Measurements from ENCODE around the gene BBS5.
A peak's percentile ranks its signal among the peaks of the same experiment; 100 is the strongest.
"Not testable (repeated sequence)": the region's sequence is repeated elsewhere in the genome, so short reads cannot be mapped to it uniquely, and the experiment has no call there.

BBS5 gene

GRCh38 chr2:169486487-169486886 lies 7.2 kb downstream of the BBS5 start:
- no peak for DNase-seq (ENCODE audit: low spot score)

GRCh38 chr2:169490834-169491233 lies 11.5 kb downstream of the BBS5 start:
- DNase-seq (ENCODE audit: low spot score) = no peak

GRCh38 chr2:169491378-169491777 lies 12.1 kb downstream of the BBS5 start:
- DNase-seq (ENCODE audit: low spot score) = no peak

DNA sequence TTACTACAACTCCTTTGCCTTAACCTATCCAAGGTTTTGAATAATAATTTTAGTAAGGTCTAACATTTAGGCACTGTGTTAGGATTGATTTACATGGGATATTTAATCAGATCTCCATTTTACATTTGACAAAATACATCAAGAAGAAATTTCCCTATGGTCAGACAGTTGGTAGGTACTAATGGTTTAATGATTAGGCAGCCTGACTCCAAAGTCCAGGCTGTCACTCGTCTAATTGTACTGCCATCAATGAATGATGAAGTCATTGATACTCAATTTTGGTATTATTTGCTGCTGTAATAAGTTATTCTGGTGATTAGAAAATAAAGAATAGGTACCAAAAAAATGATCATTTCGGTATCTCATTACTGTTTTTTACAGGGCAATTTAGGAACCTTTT lies 14.1 kb downstream of the BBS5 start:
- no peak for DNase-seq (ENCODE audit: low spot score)

- no peak for DNase-seq (ENCODE audit: low spot score)
These were observed 16.1 kb downstream of the BBS5 start for GRCh38 chr2:169495310-169495928.

GRCh38 chr2:169504651-169505050 lies 25.4 kb downstream of the BBS5 start:
- no peak for DNase-seq (ENCODE audit: low spot score)

DNA sequence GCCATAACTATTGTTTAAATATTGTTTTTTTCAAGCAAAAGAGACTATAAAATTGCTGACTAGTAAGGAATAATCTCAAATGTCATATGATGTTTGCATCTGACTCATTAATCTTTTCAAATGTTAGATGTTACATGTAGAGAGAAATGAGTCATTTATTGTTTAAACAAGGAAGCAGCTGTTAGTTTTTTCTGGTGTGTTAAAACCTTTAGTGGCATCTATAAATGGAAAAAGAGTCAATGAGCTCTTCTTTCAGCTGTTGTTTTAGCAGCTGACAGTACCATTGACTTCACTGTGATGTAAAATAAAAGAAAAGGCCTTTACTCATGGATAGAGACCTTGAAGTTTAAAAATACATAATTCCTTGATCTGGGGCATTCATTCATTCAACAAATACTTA lies 28.4 kb downstream of the BBS5 start:
- no peak for DNase-seq (ENCODE audit: low spot score)

- DNase-seq (ENCODE audit: low spot score) = no peak
These were observed 30.1 kb downstream of the BBS5 start, which contains the start of gene KLHL41 for GRCh38 chr2:169509298-169509885. Gene KLHL41, plus strand, starts transcription at chr2:169509702. Its CDS starts 77 bp downstream, at chr2:169509779.

- no peak for DNase-seq (ENCODE audit: low spot score)
These were observed 30.7 kb downstream of the BBS5 start for GRCh38 chr2:169509955-169510354.

DNA sequence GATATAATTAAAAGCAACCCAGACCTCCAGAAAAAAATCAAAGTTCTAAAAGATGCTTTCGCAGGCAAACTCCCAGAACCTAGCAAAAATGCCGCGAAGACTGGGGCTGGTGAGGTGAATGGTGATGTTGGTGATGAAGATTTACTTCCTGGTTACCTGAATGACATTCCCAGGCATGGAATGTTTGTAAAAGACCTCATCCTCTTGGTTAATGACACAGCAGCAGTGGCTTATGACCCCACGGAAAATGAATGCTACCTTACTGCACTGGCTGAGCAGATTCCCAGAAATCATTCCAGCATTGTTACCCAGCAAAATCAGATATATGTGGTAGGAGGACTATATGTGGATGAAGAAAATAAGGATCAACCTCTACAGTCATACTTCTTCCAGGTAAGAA lies 31.2 kb downstream of the BBS5 start:
- DNase-seq (ENCODE audit: low spot score) = no peak

GRCh38 chr2:169511818-169512217 lies 32.5 kb downstream of the BBS5 start:
- no peak for DNase-seq (ENCODE audit: low spot score)

DNA sequence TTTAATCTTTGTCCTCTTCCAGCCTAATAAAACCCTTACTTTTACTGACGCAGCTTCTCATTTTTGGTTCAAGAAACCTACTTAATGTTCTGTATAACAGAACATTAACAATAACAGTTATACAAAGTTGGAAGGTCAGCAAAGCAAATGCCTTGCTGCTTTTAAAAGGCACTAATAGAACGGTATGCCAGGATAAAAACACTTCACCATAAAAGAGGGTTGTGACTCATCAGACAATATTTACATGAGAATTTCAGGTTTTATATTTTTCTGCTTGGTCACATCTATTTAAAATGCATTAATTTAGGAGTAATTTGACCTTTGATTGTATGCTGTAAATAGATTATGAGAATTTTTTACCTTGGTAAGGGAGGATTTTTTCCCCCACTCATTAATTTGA lies 33.2 kb downstream of the BBS5 start:
- no peak for DNase-seq (ENCODE audit: low spot score)

GRCh38 chr2:169513094-169513493 lies 33.8 kb downstream of the BBS5 start:
- no peak for DNase-seq (ENCODE audit: low spot score)

DNA sequence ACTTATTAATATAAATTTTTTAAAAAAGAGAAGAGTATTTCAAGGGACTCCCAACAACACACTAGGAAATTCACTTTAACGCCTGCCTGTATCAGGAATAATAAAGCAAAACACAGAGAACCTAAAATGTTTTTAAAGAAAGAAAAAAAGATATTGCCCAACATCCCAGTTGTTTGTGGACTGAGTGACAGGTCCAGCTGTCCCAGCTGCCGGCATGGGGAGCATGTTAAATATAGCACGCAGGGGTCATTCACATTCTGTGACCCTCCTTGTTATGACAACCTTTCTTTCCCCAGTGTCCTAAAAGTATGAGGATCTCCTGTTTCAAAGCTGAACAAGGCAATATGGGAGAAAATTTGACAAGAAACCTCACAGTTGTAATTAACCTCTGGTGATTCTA lies 34.6 kb downstream of the BBS5 start:
- DNase-seq (ENCODE audit: low spot score) = no peak

DNA sequence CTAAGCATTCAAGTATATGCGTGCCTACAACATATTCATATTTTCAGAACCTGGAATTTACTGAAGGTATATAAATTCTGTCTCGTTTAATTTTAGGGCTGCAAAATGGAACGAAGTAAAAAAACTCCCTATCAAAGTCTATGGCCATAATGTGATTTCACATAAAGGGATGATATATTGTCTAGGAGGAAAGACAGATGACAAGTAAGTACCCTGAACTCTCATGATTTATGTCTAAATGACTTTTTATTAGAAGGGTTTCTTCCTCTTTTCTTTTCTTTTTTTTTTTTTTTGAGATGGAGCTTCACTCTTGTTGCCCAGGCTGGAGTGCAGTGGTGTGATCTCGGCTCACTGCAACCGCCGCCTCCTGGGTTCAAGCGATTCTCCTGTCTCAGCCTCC lies 35.5 kb downstream of the BBS5 start:
- not testable (repeated sequence) for DNase-seq (ENCODE audit: low spot score)

- DNase-seq (ENCODE audit: low spot score) = not testable (repeated sequence)
These were observed 37.2 kb downstream of the BBS5 start for GRCh38 chr2:169516488-169516995.

GRCh38 chr2:169520896-169521295 lies 41.6 kb downstream of the BBS5 start:
- no peak for DNase-seq (ENCODE audit: low spot score)

- no peak for DNase-seq (ENCODE audit: low spot score)
These were observed 44.4 kb downstream of the BBS5 start for GRCh38 chr2:169523681-169524080.

GRCh38 chr2:169525434-169525833 lies 46.1 kb downstream of the BBS5 start:
- no peak for DNase-seq (ENCODE audit: low spot score)

DNA sequence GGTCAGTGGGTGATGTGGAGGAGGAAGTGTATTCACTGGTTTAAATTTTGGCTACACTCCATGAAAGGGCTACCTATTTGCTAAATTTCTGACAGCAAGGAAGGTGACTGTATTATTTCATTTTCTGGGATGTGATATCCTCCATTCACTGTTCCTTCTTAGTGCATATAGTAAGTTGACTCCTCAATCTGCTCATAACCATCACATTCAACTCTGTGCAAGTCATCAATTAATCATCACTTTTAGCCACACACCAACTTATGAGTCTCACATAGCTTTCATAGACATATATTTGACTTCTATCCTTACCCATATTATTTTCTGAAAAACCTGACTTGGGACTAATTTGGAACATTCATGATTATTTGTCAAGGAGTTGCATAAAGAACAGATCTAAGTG lies 47.2 kb downstream of the BBS5 start:
- DNase-seq (ENCODE audit: low spot score) = no peak

- DNase-seq (ENCODE audit: low spot score) = peak; percentile 72
These were observed 49.0 kb downstream of the BBS5 start for GRCh38 chr2:169528271-169528701.

GRCh38 chr2:169539460-169539859 lies 60.2 kb downstream of the BBS5 start:
- DNase-seq (ENCODE audit: low spot score) = not testable (repeated sequence)

- no peak for DNase-seq (ENCODE audit: low spot score)
These were observed 60.9 kb downstream of the BBS5 start for GRCh38 chr2:169540146-169540545.

DNA sequence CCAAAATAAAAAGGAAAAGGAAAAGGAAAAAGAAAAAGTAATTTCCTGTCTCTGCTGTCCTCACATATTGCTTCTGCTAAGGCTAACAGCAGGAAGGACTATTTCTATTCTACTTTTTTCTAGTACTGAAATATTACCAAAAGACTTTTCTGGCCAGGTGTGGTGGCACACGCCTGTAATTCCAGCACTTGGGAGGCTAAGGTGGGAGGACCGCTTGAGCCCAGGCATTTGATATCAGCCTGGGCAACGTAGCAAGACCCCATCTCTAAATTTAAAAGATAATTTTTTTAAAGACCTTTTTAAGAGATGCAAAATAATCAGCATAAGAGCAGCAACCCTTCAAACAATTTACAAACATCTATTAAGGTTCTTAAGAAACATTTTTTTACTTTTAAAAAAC lies 63.1 kb downstream of the BBS5 start:
- DNase-seq (ENCODE audit: low spot score) = no peak

All from CD4-positive, alpha-beta T cell treated with Interleukin-15 for 4 hours (primary cell).